ENCODE results near the gene UQCRH. TPM values are rescaled to one million over a fixed set of nuclear protein-coding genes. Genes with fewer than 3 reads are reported as not detected.

UQCRH gene
- total and polyA plus RNA-seq, 2 of the 13 experiments (the other 11 are each of a cell fraction or from before 2014, with no cell fraction given): 548 to 556 TPM

GRCh38 chr1:46303038-46303871 lies at the start of gene UQCRH, which contains the start of gene LRRC41 (continued):
- peak; percentile 62; the same call in 1 of the 2 replicates for TF ChIP-seq ZNF607 (CRISPR knock-in tag; IDR thresholded peaks at IDR 0.05; ENCODE audit: borderline replicate concordance)
- TF ChIP-seq E2F5 (CRISPR knock-in tag; conservative IDR thresholded peaks at IDR 0.05): peak; percentile 55; the same call in 1 of the 2 replicates
- peak; percentile 27; the same call in 1 of the 2 replicates for TF ChIP-seq ZNF451 (CRISPR knock-in tag; IDR thresholded peaks at IDR 0.05)
- TF ChIP-seq TFAP4 (IDR thresholded peaks at IDR 0.05; ENCODE audit: borderline replicate concordance, low read depth): 0 out of 2 replicates have a peak, but pooled peaks have one; percentile 8
- peak; percentile 77 for TF ChIP-seq HDAC1 (CRISPR knock-in tag; IDR thresholded peaks at IDR 0.05)
- TF ChIP-seq SRF (IDR thresholded peaks at IDR 0.05; ENCODE audit: low read depth, low read length): no peak
- no peak for TF ChIP-seq ZSCAN12 (CRISPR knock-in tag; IDR thresholded peaks at IDR 0.05)
- TF ChIP-seq TSC22D2 (CRISPR knock-in tag; IDR thresholded peaks at IDR 0.05; ENCODE audit: borderline replicate concordance): 0 out of 2 replicates have a peak, but pooled peaks have one; percentile 4
- peak; percentile 41 for TF ChIP-seq DR1 (CRISPR knock-in tag; IDR thresholded peaks at IDR 0.05)
- 0 out of 2 replicates have a peak, but pooled peaks have one; percentile 3 for TF ChIP-seq ZMYM4 (CRISPR knock-in tag; IDR thresholded peaks at IDR 0.05)
- peak; percentile 92 for TF ChIP-seq GABPB1 (CRISPR knock-in tag; IDR thresholded peaks at IDR 0.05)
- TF ChIP-seq MYC (CRISPR knock-in tag; IDR thresholded peaks at IDR 0.05; ENCODE audit: borderline replicate concordance): peak; percentile 88
- no peak for TF ChIP-seq CREB3 (CRISPR knock-in tag; IDR thresholded peaks at IDR 0.05)
- 0 out of 2 replicates have a peak, but pooled peaks have one; percentile 56 for TF ChIP-seq ZNF775 (CRISPR knock-in tag; IDR thresholded peaks at IDR 0.05; ENCODE audit: borderline replicate concordance)
- TF ChIP-seq KDM2A (CRISPR knock-in tag; IDR thresholded peaks at IDR 0.05; ENCODE audit: borderline replicate concordance, low read depth): peak; percentile 61; the same call in 1 of the 2 replicates
- peak; percentile 83 for TF ChIP-seq ZNF564 (CRISPR knock-in tag; IDR thresholded peaks at IDR 0.05)
- 0 out of 2 replicates have a peak, but pooled peaks have one; percentile 27 for TF ChIP-seq ETV6 (CRISPR knock-in tag; conservative IDR thresholded peaks at IDR 0.05)
- TF ChIP-seq SPEN (CRISPR knock-in tag; IDR thresholded peaks at IDR 0.05; ENCODE audit: low read depth): peak; percentile 52
- peak; percentile 94 for TF ChIP-seq TAF1 (CRISPR knock-in tag; IDR thresholded peaks at IDR 0.05)
- peak; percentile 60; the same call in 1 of the 2 replicates for TF ChIP-seq UBTF (CRISPR knock-in tag; IDR thresholded peaks at IDR 0.05)
- 0 out of 2 replicates have a peak, but pooled peaks have one; percentile 5 for TF ChIP-seq BCL3 (CRISPR knock-in tag; IDR thresholded peaks at IDR 0.05)
- TF ChIP-seq KLF6 (CRISPR knock-in tag; IDR thresholded peaks at IDR 0.05): 0 out of 2 replicates have a peak, but pooled peaks have one; percentile 46

Measured in HepG2 (cell line).